GM19238 (cell line): ENCODE results near the gene SLC6A5.
A peak's percentile ranks its signal among the peaks of the same experiment; 100 is the strongest.

Source experiments
- DNase-seq: peaks from one replicate; pipeline ENCODE4 v3.0.0; 2011; ENCODE audit warnings: low spot score; ENCODE audit not compliant: insufficient read length

The SLC6A5 gene

DNA sequence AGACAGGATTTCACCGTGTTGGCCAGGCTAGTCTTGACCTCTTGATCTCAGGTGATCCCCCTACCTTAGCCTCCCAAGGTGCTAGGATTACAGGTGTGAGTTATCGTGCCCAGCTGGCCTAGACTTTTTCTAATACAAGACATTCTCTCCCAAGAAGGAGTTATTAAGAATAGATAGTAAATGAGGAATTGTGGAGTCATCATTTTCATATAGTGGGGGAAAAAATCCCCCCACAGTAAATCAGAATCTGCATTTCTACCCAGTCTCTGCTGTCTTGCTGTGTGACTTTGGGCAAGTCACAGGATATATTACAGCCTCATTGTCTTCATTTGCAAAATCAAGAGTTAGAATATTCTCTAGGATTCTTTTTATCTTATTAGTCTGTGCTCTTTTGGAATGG is 21.6 kb downstream of the SLC6A5 start:
- no peak for DNase-seq

DNA sequence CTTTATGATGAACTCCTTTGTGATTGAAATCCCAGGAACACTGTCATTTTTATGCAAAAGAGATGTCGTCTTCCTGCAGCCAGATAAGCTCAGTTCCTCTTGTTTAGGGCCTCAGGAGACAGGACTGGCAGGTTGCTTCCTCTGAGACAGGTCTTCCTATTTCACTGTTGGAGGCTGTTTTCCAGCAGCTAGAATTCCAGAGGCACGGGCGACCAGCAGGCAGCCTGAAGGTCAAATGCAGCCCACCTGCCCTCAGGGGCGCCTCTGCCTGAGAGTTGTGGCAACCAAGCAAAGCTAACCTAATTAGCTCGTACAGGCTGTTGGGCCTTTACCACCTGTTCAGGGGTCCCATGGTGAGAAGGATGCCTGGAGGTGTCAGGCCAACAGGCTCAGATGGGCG is 22.3 kb downstream of the SLC6A5 start:
- DNase-seq: no peak

DNA sequence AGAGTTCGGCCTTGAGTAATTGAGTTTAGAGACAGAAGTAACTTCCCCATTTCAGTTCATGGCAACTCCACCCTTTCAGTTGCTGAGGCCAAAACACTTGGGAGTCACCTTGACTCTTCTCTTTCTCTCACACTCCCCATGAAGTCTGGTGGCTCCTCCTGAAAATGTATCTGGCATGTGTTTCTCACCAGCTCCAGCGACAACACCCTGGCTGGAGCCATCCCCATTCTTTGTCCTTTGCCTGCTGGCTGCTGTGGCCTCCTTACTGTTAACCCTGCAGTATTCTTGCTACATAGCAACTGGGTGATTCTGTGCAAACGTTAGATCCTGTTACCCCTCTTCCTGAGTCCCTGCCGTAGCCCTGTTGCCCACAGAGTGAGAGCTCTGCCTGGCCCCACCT is 23.8 kb downstream of the SLC6A5 start:
- DNase-seq: no peak

DNA sequence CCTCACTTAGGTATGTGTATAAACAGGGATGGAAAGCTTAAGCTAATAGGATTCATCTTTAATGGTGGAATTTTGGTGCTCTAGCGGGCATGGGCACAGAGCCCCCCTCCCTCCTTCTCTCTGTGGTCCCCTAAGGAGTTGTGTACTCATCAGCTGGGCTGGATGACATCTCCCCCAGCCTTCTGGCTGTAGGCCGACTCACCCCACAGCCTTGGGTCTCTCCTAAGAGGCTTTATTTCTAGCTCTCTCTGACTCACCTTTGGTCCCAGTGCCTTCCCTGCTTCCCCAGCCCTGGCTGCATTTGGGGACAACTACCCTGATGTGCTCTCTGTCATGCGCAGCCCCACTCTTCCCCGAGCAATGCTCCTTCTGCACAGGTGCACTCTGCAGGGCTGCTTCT is 26.9 kb downstream of the SLC6A5 start:
- DNase-seq: no peak

DNA sequence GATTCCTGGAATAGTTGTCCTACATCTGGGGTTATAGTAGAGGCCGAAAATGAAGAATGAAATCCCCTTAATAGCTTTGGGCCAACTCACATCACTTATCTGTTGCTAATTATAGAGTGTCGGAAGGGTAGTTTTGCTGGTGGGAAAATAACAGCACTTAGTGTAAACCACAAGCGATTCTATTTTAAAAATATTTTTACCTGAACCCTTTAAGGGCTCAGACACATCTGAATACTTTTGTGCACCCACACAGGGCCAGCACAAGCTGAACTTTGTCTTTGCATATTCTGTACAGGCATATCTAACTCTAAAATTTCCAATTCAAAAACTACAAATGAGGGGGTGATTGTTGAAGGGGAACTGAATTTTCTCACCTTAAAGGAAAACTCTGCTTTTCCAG is 27.6 kb downstream of the SLC6A5 start:
- no peak for DNase-seq

DNA sequence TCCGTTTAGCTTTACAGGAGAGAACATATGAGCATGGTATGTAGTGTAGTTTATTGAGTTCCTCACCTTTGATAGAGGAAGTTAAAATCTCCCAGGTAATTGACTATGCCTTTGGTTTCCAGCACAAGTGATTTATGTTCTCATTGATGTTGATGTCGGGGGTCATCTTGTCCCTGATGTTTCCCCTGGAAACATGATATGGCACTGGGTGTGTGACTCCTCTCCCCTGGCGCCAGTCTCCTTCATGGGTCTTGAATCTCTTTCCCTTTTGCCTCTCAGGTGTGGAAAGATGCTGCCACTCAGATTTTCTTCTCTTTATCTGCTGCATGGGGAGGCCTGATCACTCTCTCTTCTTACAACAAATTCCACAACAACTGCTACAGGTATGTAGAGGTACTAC is 28.3 kb downstream of the SLC6A5 start:
- no peak for DNase-seq

DNA sequence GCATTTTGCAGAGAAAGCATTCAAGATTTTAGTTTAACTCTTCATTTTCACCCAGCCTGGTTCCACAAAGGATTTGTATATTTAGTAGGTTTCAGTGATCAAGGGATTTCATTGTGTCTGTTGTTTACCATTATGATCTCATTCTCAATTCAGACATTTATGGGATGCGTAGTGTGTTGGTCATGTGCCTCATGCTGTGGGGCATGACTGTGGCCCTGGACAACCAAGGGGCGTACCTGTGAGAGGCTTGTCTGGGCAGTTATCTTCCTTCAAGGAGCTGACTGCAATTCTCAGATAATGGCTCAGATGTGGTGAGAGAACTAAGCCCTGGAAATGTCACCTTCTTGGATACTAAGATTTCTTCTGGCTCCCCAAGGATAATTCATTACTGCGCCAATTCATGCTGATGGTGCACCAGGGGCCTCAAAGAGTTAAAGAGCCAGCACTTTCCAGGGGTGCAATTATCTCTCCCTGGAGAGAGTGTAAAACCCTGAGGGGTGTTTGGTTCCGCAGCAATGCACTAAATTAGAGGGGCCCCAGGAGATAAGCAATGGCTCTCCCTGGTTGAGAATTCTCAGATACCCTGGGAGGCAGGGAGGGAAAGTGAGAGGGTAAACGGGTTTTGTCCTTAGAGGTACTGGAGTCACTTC is 32.2 kb downstream of the SLC6A5 start:
- DNase-seq: no peak

DNA sequence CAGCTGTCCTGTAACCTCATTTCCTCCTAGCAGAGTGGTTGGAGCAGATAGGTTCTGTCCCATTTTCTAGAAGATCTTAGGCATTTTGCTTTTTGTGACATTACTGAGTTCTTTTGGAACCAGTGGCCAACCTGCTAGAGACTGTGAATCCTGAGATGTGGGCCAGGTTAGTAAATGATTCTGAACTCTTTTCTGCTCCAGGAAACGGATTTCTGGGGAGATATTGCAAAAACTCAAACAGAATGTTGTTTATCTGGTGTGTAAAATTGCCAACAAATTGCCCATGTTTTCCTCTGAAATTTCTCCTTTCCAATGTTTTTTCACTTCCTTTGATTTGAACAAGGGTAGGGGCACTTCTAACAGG is 32.7 kb downstream of the SLC6A5 start:
- no peak for DNase-seq

DNA sequence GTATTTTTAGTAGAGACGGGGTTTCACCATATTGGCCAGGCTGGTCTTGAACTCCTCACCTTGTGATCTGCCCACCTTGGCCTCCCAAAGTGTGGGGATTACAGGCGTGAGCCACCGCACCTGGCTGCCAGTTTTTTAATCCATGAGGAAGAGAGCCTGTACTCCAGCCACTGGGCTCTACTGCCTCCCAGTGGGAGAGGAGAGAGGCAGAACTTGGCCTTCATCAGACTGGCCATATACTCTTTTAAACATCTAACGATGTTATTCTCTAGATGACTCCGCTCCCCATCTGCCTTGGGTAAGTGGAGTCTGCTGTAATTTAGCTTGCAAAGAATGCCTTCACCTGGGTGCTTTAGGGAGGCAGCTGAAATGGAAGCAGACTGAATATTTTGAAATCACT is 34.6 kb downstream of the SLC6A5 start:
- no peak for DNase-seq

DNA sequence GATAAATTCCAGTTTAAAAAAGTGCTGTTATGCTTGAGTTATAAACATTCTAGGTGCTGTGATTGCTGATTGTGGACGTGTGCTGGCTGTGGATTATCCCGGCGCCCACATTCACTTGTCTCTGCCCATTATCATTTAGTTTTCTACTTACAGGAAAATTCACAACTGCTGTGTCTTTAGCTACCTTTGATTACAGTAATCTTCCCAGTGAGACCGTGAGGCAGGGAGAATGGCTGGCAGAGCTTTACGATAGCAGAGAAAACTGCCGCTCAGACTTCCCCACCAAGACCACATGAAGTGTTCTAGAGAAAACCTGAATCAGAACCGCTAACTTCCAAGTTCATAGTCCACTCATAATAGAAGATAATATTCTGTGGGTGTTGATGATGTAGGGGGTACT is 35.4 kb downstream of the SLC6A5 start:
- no peak for DNase-seq

DNA sequence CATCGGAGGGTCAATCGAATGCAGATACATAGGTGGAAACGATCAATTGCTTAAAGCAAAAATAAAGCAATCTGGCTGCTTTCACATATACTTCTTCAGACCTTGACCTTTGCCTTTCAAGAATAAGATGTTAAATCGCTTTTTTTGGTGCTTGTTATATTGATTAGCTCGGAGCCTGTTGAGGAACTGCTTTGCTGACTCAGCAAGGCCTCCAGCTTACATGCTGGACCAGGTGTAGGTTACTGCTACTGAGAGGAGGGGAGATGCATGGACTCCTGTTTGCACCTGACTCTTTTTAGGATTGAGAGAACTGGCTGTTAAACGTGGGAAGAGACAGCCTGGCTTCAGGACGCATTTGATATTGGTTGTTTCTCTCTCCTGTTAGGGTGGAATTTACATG is 38.7 kb downstream of the SLC6A5 start:
- DNase-seq: no peak

DNA sequence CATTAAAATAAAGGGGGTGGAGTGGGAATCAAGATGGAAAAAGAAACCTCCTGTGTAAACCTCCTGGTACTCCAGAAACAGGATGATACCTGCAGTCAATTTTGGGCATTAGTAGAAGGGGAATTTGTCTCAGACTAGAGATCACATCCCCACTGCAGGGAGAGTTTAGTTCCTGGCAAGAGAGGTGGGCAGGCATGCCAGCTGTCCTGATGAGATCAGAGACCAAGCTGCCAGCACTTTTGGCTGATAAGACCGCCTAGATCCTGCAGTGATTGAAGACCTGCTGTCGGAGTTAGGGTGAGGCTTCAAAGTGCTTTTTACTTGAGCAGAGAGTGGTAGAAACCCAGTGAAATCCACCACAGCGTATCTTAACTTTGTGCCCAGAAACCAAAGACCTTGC is 40.3 kb downstream of the SLC6A5 start:
- DNase-seq: no peak

DNA sequence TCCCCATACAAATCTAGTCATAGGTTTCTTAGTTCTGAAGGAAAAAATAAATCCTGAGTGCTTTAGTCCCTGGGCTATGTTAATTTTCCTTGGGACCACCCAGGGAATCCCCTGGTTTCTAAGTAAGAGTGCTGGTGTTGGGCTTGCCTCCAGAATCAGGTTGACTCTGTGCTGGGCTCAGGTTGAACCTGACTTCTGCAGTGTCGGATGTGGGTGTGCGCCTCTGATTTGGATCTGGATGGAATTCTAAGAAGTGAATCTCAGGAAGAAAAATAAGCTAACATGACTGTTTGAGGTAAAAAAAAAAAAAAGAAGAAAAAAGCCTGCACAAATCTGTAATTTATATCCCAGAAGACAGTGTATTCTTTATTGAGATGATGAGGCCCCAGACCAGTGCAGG is 41.0 kb downstream of the SLC6A5 start:
- no peak for DNase-seq

DNA sequence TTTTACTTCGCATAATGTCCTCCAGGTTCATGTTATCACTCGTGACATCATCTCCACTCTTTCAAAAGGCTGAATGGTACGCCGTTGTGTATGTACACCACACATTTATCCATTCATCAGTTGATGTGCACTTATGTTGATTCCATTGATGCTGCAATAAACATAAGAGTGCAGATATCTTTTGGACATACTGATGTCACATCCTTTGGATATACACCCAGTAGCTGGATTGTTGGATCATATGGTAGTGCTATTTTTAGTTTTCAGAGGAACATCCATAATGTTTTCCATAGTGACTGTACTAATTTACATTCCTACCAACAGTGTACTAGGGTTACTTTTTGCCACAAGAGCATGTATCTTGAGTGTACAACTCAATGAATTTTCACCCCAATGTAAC is 45.0 kb downstream of the SLC6A5 start:
- DNase-seq: no peak

DNA sequence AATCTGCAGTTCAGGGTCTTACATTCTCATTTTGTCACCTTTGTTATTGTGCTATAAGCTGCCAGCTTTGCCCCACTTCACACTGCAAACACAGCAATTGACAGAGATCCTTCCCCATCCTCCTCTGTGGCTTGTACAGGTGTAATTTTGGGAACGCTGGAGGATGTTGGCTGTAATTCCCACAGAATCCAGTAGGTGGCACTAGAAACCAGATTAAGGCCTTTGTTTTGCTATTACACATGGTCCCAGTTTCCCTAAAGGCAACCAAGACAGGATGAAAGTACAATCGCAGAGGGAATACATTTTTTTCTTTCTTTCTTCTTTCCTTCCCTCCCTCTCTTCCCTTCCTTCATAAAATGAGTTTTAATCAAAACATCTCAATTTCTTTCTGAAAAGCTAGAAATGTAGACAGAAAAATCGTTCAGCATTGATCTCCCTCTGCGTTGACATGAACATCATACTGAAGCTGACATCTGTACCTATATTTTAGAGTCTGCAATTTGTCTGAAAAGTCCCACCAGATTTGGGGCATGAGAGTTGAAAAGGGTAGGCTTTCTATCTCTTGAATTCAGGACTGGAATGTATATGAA is 48.7 kb downstream of the SLC6A5 start:
- DNase-seq: peak; percentile 29

DNA sequence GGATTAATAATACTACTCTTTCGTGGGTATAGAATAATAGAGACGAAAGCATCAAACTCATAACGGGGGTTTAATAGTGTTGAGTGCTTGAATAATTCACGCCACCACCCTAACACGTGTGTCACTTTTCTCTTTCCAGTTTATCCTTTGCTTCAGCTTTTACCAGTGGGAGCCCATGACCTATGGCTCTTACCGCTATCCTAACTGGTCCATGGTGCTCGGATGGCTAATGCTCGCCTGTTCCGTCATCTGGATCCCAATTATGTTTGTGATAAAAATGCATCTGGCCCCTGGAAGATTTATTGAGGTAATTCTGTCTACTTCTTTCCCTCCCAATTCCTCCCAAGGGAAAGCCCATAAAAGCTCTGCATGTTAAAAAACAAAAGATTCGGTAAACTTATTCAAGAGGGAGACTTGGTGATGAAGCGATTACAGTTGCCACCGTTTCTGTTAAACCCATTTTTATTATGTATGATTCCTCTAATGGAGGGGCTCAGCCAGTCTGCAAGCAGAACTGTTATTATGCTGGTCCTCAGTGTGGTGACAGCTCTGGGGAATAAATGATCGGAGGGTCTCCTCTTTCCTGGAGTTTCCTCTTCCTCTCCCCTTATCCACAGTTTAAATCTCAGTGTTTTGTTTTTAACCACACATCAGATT is 52.9 kb downstream of the SLC6A5 start:
- DNase-seq: no peak

DNA sequence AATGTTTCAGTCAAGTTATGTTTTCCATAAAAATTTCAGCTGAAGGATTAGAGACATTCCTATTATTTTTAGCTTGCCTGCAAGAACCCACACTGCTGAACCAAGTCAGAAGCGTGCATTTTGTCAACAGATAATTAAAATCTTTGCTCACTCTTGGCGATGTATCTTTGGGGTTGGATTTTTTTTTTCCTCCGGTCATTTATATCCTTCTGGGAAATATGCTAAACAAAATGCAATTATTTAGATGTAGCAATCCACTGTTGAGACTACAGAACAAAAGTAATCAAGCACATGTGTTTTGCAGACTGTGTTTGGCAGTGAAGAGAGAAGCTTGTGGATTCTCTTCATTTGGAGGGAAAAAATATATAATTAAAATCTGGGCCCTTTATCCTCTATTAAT is 54.6 kb downstream of the SLC6A5 start:
- DNase-seq: no peak

DNA sequence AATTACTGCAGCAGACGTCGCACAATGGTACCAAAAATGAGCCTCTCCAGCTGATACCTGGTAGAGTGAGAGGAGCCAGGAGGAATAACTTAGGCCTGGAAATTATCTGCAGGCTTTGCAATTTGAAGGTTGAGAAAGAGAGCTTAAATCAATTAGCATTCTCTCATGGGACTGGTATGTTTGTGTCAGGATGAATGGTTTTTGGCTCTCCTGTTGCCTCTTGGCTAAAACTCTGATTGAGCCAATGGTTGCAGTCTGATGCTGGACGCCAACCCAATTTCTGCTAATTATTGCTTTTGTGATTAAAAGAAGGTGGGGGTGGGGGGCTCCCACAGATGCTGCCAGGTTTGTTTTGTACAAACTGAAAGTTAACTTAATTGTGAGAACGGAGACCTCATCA is 57.5 kb downstream of the SLC6A5 start:
- no peak for DNase-seq

DNA sequence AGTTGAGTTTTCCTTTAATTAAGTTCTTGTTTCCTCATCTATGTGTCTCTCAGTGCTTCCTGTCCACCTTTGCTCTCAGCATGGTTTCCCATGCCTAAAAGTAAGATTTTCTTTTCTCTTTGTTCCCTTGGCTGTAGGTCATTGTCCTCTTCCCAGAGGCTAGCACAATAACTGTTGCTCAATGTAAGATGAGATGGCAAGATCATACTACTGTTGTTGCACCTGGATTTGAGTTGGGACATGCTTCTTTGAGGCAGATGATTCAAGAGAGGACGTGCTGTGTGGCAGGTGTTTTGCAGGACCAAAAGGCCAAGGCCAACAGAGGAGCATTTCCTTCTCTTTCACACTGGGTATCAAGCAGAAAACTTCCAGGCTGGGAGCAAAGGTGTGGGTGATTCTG is 58.7 kb downstream of the SLC6A5 start:
- DNase-seq: no peak

DNA sequence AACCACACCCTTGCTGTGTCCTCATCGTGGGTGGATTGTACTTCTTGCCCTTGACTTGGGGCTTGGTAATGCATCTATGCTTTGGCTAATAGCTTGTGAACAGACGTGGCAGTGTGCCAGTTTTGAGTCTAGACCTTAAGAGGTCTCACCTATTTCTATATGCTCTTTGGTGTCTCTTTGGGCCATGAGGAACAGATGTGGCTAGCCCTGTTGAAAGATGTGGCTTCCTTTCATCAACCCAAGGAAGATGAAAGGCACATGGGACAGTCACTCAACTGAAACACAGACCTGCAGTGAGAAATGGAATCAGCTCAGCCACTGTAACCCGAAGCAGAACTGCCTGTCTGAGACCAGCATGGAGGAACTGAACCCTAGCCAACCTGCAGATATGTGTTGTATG is 62.0 kb downstream of the SLC6A5 start:
- no peak for DNase-seq

DNA sequence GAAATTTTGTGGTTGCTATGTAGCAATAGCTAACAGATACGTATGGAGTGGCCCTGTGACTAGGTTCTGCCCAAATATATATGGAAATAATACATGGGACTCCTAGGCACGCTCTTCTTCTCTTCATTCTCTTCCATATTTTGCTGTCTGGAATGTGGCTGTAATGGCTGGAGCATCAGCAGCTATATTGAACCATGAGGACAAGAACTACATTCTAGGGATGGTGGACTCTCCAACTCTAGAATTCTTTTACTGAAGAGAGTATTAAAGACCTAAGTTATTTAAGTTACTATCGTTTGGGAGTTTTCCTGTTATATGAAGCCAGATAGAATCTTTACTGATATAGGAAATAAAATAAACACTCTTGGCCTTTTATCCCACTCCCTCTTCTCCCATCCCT is 62.4 kb downstream of the SLC6A5 start:
- DNase-seq: no peak

DNA sequence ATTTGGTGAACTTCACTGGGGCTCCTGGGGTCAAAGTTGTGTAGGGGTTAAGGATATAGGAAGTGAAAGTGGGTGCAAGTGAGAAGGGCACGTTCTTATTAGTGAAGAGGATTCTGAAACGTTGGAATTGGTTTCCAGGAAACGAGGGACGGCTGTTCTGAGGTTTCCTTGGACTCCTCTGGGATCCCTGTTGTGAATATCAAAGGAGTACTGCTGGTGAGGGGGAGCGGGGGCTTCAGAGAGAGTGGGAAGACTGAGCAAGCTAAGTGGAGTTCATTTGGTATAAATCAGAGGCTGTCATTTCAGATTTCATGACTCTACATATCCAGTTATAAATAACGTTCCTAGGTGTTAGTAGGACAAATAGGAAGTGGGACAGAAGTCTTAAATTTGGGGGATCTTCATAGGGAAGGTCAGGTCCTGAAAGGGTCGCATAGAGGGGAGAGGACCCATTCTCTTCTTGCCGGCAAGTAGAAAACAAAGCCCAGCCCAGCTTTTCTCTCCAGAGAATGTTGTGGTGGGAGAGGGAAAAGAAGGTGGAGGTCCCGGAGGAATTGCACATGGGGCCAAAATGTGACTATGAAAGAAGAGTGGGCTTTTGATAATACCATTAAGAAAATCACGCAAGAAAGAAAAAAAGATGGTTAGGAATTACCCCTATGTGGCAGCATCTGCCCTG is 68.9 kb downstream of the SLC6A5 start:
- no peak for DNase-seq
